Mammary epithelial cell (primary cell): ENCODE measurements around the gene TBC1D22A.

ENCODE experiments used
- CTCF ChIP-seq, 2 donors: IDR thresholded peaks in 1 of 2; conservative IDR thresholded peaks in 1 of 2; 2 replicates each; pipeline ENCODE4 v1.5.1; 2011 to 2012; ENCODE audit warnings: inconsistent platforms in 2 of 2, low read length in 2 of 2, mild to moderate bottlenecking in 2 of 2, control low read depth in 1 of 2, low read depth in 1 of 2; ENCODE audit not compliant: insufficient read depth in 1 of 2; ENCODE audit errors: extremely low read depth in 1 of 2
- EZH2 ChIP-seq: IDR thresholded peaks from 2 replicates; pipeline ENCODE4 v1.6.1; 2012; ENCODE audit warnings: low read length, inconsistent platforms, borderline replicate concordance

GRCh38 chr22:46737105-46737975, 25.1 kb upstream of the TBC1D22A start:
- TF ChIP-seq CTCF (conservative IDR thresholded peaks at IDR 0.05 in 1 of 2, IDR thresholded peaks at IDR 0.05 in 1 of 2; ENCODE audit: extremely low read depth in 1 of 2, insufficient read depth in 1 of 2, low read depth in 1 of 2, low read length in 2 of 2) (no peak), EZH2 (no peak)
